Endothelial cell of coronary artery (primary cell): ENCODE data around the gene CCDC170. TPM values are rescaled to one million over a fixed set of nuclear protein-coding genes. Genes with fewer than 3 reads are reported as not detected.

Experiments
- total RNA-seq: library from RNA; depleted of rRNA; stranded (reverse); fragments of >200 nt; gene quantifications from 2 replicates; pipeline ENCODE4 v1.2.3, GENCODE V29; 2014

CCDC170 gene
- 0.09 and 0.27 TPM in 2 replicates for total RNA-seq

GRCh38 chr6:151493804-151494234 is at the start of gene CCDC170:
Gene CCDC170, plus strand, starts transcription at chr6:151494017. Its CDS starts 112 bp downstream, at chr6:151494129.

GRCh38 chr6:151451950-151452749 is 41.7 kb upstream of the CCDC170 start, which contains the start of gene RMND1:
Gene RMND1, minus strand, starts transcription at chr6:151452126. Its CDS starts 6,315 bp downstream, at chr6:151445811.

Other genes with a start within 250 kb of the CCDC170 start
- gene ZBTB2, start 102.5 kb upstream of the CCDC170 start, total RNA-seq, result 6.0 and 6.8 TPM in 2 replicates
- gene RMND1, start 41.9 kb upstream of the CCDC170 start, total RNA-seq, result 23.8 and 27.3 TPM in 2 replicates